DND-41 (cell line): ENCODE results near the gene SSTR4.

Experiments used
- ATAC-seq: fragments of 200-7000 bp; cut with Tn5 transposase; 3 replicates; pipeline ENCODE4 v1.9.1; 2021; ENCODE audit warnings: low read depth; ENCODE audit not compliant: insufficient read depth
- DNase-seq: peaks from one replicate; pipeline ENCODE4 v3.0.0-alpha.2; 2020
- H2AFZ ChIP-seq: 2 replicates; pipeline ENCODE4 v1.6.0; 2012; ENCODE audit warnings: low read depth, low read length
- H3K27ac ChIP-seq: 2 replicates; pipeline ENCODE4 v1.5.1; 2012; ENCODE audit warnings: low read length, inconsistent platforms
- H3K27me3 ChIP-seq: fragments of 200-600 bp; sonication (generic); 2 replicates; pipeline ENCODE4 v1.6.0; 2012; ENCODE audit warnings: low read length, mild to moderate bottlenecking, inconsistent platforms; ENCODE audit not compliant: insufficient read depth, poor library complexity
- H3K36me3 ChIP-seq: 2 replicates; pipeline ENCODE4 v1.5.1; 2012; ENCODE audit warnings: low read length, inconsistent platforms; ENCODE audit not compliant: insufficient read depth
- H3K4me1 ChIP-seq: 2 replicates; pipeline ENCODE4 v1.5.1; 2012; ENCODE audit warnings: mild to moderate bottlenecking, low read length; ENCODE audit not compliant: insufficient read depth
- H3K4me2 ChIP-seq: 2 replicates; pipeline ENCODE4 v1.6.0; 2012; ENCODE audit warnings: mild to moderate bottlenecking, moderate library complexity, low read length, inconsistent platforms; ENCODE audit not compliant: insufficient read depth
- H3K4me3 ChIP-seq, 2 experiments: fragments of 200-600 bp in 1 of 2; shearing (Covaris generic) in 1 of 2; 2 replicates each; pipeline ENCODE4 v1.5.1; 2012 to 2016; ENCODE audit warnings: inconsistent platforms in 2 of 2, low read length in 2 of 2, mild to moderate bottlenecking in 2 of 2, low read depth in 1 of 2, moderate library complexity in 1 of 2
- H3K79me2 ChIP-seq: 2 replicates; pipeline ENCODE4 v1.6.0; 2012; ENCODE audit warnings: low read length, inconsistent platforms; ENCODE audit not compliant: insufficient read depth
- H3K9ac ChIP-seq: 2 replicates; pipeline ENCODE4 v1.6.0; 2012; ENCODE audit warnings: low read depth, mild to moderate bottlenecking, inconsistent platforms, low read length, moderate library complexity
- H3K9me3 ChIP-seq: 2 replicates; pipeline ENCODE4 v1.5.1; 2012; ENCODE audit warnings: low read length, moderate library complexity, mild to moderate bottlenecking, inconsistent platforms; ENCODE audit not compliant: insufficient read depth, severe bottlenecking
- H4K20me1 ChIP-seq: 2 replicates; pipeline ENCODE4 v1.6.0; 2012; ENCODE audit warnings: low read length; ENCODE audit not compliant: insufficient read depth
- CTCF ChIP-seq: IDR thresholded peaks from 2 replicates; pipeline ENCODE4 v1.5.1; 2012; ENCODE audit warnings: borderline replicate concordance, low read length, moderate library complexity, mild to moderate bottlenecking; ENCODE audit not compliant: poor library complexity, severe bottlenecking; ENCODE audit errors: extremely low read depth
- EZH2 ChIP-seq: IDR thresholded peaks from 3 replicates; pipeline ENCODE4 v1.6.1; 2012; ENCODE audit warnings: borderline replicate concordance, low read depth, mild to moderate bottlenecking, moderate library complexity, low read length, inconsistent platforms; ENCODE audit not compliant: severe bottlenecking

Gene SSTR4

GRCh38 chr20:23063168-23063567 lies 28.1 kb downstream of the SSTR4 start:
- no peak for TF ChIP-seq CTCF
- Histone ChIP-seq H3K4me2 (no peak overlapping the region), H3K27ac (no peak overlapping the region), H3K9me3 (no peaks in the 10 kb centered on the region), H3K4me1 (peaks cover 30% of the 10 kb centered on the region), H3K27me3 (no peaks in the 10 kb centered on the region), H4K20me1 (no peaks in the 10 kb centered on the region), H2AFZ (no peak overlapping the region), H3K9ac (no peak overlapping the region), H3K79me2 (no peaks in the 10 kb centered on the region), H3K36me3 (no peaks in the 10 kb centered on the region), H3K4me3 (no peak overlapping the region)
- no peak for ATAC-seq
- no peak for DNase-seq

- Histone ChIP-seq H3K27ac (no peak overlapping the region), H3K4me1 (peaks cover 30% of the 10 kb centered on the region), H4K20me1 (no peaks in the 10 kb centered on the region), H3K4me2 (no peak overlapping the region), H3K9me3 (no peaks in the 10 kb centered on the region), H3K79me2 (no peaks in the 10 kb centered on the region), H3K9ac (no peak overlapping the region), H3K36me3 (no peaks in the 10 kb centered on the region), H3K27me3 (no peaks in the 10 kb centered on the region), H3K4me3 (no peak overlapping the region), H2AFZ (no peak overlapping the region)
- TF ChIP-seq CTCF (no peak), EZH2 (no peak)
- no peak for ATAC-seq
- DNase-seq, result no peak
These were observed 28.5 kb downstream of the SSTR4 start for GRCh38 chr20:23063581-23063980.

DNA sequence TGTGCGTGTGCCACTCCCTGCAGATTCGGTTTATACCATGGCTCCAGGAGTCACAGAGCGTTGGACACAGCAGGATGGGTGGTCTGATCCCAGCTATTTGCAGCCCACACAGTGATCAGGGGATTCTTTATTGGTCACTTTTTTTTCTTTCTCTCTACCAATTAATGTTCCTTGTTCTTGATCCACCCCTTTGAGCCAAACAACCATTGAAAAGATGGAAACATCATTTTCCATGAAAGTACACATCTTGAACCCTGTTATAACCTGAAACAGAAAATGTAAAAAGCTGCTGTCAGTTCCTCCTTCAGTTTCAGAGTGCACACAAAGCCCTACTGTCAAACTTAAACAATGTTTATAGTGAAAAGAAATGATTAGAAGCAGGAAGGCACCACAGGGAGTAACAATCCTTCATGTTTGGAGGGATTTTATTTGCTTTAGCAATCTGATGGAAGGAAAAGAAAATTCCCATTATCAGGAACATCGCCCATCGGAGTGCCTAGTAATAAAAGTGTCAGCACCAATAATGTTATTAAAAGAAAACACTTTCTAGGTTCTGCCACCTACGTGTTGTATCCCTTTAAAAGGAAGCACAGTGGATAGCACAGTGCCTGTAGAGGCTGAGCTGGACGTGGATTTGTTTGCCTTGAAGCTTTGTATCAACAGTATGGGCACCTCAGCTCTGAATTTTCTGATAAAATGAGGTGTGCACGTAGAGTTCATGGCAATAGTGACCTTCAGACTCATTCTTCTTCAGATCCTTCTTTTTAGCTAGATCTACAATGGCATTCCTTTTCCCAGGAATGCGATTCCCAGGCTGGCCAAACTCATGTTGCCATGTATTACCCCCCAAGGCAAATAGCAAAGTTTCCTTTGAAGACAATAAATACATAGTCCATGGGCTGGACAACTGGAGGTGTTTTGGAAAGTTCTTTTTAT lies 30.4 kb downstream of the SSTR4 start:
- ATAC-seq, result no peak
- H3K9me3 ChIP-seq, result no peaks in the 10 kb centered on the region
- TF ChIP-seq EZH2, result no peak
- no peak for TF ChIP-seq CTCF
- H3K27ac ChIP-seq, result no peak overlapping the region
- H3K4me3 ChIP-seq, result no peak overlapping the region
- peaks cover 18% of the 10 kb centered on the region for H3K4me1 ChIP-seq
- no peaks in the 10 kb centered on the region for H3K79me2 ChIP-seq
- H2AFZ ChIP-seq, result no peak overlapping the region
- H3K36me3 ChIP-seq, result no peaks in the 10 kb centered on the region
- no peaks in the 10 kb centered on the region for H3K27me3 ChIP-seq
- H3K9ac ChIP-seq, result no peak overlapping the region
- no peaks in the 10 kb centered on the region for H4K20me1 ChIP-seq
- DNase-seq, result no peak
- no peak overlapping the region for H3K4me2 ChIP-seq
